Measurements from ENCODE around the gene SMARCC2.
"Not testable (repeated sequence)": the region's sequence is repeated elsewhere in the genome, so short reads cannot be mapped to it uniquely, and the experiment has no call there.

The SMARCC2 gene

DNA sequence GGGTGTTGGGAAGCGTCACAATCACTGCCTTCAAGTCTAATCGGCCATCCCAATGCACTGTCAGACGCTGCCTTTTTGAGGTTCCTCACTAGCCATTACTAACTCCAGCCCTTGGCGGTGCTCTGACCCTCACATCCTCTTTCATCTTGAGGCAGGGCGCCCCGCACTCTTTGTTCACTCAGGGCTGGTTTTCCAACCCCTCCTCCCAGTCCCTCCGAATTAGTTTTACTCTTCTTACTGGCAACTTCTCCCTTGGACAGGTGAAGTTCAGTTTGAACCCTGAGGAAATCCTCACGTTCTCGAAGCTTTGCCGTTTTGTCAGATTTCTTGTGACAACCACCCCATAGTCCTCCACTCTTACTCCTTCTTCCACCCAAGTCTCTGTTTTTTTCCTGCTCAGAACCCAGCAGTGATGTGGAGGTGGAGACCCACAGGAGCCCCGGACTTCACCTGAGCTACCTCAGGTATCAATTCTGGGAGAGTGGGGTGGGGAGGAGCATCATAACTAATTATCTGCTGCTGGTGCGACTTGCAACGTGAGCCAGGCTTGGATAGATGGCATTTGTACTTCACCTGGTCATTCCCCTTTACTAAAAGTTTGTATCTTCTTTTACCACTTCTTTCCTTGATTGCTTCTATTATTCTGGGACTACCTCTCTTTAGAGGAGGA is 70.5 kb downstream of the SMARCC2 start:
- no peak for DNase-seq

DNA sequence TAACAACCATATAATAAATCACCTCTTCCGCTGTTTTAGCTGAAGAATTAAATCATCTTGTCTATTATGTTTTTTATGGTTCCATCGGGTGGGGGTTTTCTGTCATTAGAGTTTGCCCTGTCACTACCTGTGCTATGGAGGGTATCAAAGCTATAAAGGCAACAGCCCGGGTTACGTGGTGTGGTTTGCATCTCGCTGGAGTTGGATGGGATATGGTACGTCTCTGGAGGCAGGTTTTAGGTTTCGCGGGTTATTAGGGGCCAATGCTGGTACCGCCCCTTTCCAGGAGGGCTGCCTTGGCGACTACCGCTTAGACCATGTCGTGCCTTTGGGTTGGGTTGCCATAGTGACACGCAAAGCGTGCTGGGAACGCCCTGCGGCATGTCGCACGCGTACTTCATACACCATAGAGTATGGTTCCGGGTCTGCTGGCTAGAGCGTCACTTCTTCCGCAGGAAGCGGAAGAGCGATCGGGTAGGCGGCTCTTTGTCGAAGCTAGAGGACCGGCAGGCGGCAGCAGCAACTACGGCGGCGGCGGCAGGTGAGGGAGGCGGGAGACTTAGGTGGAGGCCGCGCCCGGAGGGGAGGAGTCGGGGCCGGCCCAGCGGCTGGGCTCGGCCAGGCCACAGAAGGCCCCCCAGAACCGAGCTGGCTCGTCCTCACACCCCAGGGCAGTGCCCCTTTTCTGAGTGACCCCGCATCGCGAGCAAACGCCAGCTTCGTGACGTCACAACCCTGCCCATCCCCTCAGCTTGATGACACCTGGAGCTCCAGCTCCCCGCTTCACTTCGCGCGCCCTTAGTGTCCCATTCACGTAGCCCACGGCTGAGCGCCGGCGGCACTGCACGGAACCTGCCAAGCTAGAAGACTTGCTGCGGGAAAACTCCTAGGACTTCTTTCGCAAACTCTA is 71.2 kb downstream of the SMARCC2 start, which contains the start of gene ZC3H10:
Gene ZC3H10, plus strand, starts transcription at position 489 of the 910 bp plus-strand sequence. CDS start 2,297 bp downstream, outside the sequence.
- DNase-seq: peak; percentile 78 to 85

DNA sequence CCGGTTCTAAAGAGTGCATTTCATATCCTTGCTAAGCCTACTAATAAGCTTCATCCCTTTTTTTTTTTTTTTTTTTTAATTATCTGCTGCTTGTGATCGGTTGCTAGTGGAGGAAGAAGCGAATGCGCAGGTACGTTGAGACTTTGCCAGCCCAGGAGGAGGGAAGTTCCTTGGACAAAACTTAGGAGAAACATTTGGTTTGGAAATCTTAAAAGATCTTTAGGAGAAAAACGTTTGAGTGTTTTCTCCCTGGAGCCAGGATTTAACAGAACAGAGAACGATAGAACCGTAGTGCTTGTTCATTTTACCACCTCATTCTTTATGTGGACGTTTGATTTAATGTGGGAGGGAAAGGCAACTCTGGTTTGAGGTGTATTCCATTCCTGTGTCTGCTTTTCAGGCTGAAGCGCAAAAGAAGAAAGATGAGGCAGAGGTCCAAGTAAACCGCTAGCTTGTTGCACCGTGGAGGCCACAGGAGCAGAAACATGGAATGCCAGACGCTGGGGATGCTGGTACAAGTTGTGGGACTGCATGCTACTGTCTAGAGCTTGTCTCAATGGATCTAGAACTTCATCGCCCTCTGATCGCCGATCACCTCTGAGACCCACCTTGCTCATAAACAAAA is 72.1 kb downstream of the SMARCC2 start:
- DNase-seq: not testable (repeated sequence)

DNA sequence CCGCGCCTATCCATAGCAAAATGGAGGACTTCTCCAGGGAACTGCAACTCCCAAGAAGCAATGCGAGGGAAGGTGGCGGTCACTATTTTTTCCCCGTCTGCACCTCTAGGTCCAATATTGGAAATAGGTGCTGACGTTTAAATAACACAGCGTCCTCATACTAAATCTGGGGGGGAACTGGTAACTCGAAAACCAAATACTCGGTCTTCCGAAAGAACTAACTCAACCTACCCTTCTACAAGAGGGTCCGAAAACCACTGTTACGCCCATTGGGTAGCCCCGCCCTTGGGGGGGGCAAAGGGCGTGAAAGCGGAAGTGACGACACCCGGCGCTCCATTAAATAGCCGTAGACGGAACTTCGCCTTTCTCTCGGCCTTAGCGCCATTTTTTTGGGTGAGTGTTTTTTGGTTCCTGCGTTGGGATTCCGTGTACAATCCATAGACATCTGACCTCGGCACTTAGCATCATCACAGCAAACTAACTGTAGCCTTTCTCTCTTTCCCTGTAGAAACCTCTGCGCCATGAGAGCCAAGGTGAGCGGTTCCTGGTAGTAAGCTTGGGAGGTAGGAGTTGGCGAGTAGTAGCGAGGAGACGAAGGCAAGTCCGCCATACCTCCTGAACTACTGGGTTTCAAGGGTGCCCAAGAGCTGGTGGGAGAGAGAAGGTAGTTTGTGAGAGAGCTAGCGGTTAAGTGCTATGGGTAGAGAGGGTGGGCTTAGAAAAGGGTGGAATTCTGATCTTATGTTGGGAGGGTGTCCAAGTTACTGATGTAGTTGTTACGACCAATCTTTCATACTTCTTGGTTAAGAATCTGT is 72.8 kb downstream of the SMARCC2 start, which contains the start of gene RPL41:
Gene RPL41, plus strand, starts transcription at position 367 of the 815 bp plus-strand sequence.
- DNase-seq: peak in 1 of 2 experiments; percentile 88

DNA sequence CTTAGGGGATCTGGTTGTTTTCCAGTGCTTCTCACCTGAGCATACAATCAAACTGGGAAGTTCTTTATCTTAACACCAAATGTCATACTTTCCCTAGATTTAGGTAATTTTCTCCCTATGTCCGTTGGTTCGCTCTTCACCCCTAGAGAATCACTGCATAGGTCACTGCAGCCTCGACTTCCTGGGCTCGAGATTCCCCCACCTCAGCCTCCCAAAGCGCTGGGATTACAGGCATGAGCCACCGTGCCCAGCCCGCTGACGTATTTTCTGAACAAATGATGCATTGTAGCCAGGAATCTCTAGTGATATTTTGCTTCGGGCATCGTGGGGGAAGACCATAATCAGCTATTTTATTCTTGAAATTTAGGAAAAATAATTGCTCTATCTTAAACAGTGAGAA is 74.0 kb downstream of the SMARCC2 start:
- no peak for DNase-seq

DNA sequence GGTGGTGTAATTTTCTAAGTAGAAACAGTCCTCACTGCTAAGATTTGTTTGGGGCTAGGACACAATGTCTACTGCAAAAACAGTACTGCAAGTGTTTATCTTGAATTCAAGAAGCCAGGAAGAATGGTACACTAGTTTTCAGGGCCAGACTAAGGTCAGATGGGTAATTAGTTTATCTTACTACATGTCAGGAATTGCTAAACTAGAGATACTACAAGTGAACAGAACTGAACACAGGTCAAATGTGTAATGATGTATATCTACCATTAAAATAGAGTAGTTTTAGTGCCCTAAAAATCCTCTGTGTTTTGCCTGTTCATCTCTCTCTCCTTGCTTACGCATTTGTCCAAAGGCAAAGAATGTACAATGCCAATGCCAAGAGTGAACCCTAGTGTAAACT is 75.2 kb downstream of the SMARCC2 start:
- no peak for DNase-seq
